LoVo (cell line): ENCODE data around the gene C19orf73.

ENCODE experiments used
- DNase-seq: peaks from one replicate; pipeline ENCODE4 v3.0.0-alpha.2; 2016; ENCODE audit warnings: low spot score

The C19orf73 gene, protein sequence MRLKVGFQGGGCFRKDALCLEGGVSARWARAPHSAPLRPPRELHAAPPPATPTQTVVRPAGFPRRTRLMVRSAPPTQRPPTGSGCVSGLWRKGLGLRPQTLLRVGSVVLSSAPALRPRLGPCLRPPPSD

DNA sequence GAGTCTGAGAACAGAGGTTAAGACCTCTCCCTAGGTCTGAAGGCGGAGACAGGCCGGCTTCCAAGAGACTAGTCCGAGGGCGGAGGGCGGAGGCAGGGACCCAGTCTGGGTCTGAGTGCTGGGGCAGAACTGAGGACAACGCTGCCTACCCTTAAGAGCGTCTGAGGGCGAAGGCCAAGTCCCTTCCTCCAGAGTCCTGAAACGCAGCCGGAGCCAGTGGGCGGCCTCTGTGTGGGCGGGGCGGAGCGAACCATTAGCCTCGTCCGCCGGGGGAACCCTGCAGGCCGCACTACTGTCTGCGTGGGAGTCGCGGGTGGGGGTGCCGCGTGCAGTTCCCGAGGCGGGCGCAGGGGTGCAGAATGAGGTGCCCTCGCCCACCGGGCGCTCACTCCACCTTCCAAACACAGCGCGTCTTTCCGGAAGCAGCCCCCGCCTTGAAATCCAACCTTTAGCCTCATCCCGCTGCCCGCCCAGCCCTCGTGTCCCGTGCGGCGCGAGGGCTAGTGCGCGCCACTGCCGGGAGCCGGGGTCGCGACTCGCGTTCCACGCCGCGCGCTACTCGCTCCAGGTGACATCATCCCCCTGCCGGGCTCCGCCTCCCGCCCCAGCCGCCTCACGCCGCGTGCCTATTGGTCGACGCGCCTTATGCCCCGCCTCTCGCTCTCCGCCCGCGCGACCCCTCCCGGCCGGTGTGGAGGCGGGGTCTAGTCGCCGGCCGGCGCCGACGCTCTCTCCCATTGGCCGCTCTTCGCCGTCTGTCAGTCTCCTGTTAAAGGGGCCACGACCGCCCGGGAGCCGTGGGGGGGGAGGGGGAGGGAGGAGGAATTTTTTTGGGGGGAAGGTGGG lies at the start of gene C19orf73:
Gene C19orf73, minus strand, starts transcription at position 579 of the 846 bp plus-strand sequence. Its CDS starts 121 bp downstream, at position 458.
- DNase-seq: peak; percentile 97

DNA sequence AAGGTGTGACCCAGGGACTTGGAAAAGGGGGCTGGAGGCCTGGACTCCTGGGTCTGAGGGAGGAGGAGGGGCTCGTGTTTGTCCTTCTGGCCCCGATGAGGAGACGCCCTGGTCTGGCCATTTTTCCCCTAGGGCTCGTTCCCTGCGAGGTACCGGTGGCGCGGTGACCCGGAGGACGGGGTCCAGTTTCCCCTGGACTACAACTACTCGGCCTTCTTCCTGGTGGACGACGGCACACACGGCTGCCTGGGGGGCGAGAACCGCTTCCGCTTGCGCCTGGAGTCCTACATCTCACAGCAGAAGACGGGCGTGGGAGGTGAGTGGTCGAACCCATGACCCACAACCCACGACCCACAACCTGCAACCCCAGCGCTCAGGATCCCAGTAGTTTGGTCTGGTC lies 49.5 kb upstream of the C19orf73 start:
- no peak for DNase-seq

DNA sequence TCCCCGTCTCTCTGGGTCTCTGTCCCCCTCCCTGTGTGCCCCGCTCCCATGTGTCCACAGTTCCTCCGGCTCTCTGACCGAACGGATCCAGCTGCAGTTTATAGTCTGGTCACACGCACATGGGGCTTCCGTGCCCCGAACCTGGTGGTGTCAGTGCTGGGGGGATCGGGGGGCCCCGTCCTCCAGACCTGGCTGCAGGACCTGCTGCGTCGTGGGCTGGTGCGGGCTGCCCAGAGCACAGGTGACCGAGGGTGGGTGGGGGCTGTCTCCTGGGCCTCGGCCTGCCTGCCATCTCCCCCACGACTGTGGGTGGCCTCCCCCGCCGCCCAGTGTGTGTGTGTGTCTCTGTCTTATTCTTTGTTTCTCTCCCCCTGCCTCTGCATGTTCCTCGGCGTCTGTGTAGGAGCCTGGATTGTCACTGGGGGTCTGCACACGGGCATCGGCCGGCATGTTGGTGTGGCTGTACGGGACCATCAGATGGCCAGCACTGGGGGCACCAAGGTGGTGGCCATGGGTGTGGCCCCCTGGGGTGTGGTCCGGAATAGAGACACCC lies 49.0 kb upstream of the C19orf73 start:
- DNase-seq: no peak

DNA sequence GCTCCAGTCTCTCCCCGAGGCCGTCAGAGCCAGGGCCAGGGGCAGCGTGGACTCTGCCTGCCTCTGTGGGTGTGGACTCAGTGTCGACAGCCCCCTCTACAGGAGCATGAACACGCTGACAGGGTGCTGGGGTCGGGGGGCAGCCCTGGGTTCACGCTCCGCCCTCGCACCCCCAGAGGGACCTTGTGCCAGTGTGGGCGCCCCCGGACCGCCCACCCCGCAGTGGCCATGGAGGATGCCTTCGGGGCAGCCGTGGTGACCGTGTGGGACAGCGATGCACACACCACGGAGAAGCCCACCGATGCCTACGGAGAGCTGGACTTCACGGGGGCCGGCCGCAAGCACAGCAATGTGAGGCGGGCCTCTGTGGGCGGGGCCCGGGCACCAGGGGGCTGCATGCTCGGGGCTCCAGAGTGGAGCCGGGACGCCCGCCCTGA lies 46.9 kb upstream of the C19orf73 start:
- DNase-seq: no peak

DNA sequence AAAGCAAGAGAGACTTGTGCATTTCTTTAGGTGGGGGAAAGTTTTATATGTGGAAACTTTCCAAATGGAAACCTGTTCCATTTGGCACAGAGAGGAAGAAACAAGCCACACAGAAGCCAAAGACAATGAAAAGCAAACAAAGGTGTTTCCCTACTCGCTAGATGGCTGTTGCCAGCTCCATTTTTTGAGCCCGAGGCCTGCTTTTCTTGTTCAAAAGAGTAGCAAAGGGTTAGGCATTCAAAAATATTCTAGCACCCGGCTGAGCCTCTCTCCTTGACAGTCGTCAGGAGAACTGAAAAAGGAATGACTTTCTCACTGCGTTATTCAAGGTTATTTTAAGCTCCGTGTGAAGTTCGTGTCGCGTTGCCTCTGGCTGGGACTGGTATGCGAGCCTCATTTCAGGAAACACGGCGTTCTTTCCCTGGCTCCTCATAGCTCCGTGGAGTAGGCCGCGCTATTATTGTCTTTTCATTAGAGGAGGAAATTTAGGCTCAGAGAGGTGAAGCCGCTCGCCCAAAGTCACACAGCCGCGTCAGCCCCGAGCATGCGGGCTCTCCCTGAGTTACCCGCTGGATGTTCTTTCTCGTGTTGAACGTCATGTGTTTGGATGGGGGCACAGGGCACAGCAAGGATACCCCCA lies 46.3 kb upstream of the C19orf73 start:
- no peak for DNase-seq

DNA sequence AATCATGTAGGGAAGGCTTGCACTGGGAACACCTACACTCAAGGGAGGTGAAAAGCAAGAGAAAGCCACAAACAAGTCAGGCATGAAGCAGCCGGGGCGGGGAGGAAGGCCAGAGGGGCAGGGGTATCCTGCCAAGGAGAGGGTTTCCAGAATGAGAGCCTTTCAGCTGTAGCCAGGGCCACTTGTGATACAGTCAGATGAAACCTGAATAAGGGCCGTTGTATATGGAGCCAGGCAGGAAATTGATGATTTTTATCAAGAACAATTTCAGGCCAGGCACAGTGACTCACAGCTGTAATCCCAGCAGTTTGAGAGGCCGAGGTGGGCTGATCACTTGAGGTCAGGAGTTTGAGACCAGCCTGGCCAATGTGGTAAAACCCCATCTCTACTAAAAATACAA lies 43.0 kb upstream of the C19orf73 start:
- DNase-seq: no peak

DNA sequence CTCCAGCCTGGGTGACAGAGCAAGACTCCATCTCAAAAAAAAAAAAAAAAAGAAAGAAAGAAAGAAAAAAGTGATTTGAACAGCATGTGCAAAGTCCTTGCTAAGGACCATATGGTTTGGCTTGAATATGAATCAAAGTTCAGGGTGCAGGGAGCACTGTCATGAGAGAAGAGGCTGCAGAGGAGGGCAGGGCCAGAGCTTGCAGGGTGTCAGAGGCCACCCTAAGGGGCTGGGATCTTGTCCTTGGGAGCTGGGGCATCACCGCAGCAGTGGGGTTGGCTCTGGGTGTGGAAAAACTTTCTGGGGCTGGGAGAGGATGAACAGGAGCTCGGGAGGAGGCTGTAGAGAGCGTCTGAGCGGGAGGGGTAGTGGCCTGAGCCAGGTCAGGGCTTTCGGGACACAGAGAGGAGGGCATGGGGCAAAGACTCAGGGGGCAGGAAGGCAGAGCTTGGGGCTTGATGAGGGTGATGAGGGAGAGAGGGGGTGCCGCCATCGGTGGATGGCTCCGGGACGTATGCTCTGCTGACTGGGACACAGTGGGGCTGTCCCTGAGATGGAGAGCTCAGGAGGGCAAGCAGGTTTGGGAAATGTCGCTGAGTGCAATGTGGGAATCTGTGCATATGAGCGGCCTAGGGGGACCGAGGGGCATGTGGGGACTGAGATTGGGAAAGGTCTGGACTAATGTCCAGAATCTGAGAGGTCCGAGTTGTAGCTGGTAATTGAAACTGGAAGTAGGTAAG lies 41.7 kb upstream of the C19orf73 start:
- no peak for DNase-seq

DNA sequence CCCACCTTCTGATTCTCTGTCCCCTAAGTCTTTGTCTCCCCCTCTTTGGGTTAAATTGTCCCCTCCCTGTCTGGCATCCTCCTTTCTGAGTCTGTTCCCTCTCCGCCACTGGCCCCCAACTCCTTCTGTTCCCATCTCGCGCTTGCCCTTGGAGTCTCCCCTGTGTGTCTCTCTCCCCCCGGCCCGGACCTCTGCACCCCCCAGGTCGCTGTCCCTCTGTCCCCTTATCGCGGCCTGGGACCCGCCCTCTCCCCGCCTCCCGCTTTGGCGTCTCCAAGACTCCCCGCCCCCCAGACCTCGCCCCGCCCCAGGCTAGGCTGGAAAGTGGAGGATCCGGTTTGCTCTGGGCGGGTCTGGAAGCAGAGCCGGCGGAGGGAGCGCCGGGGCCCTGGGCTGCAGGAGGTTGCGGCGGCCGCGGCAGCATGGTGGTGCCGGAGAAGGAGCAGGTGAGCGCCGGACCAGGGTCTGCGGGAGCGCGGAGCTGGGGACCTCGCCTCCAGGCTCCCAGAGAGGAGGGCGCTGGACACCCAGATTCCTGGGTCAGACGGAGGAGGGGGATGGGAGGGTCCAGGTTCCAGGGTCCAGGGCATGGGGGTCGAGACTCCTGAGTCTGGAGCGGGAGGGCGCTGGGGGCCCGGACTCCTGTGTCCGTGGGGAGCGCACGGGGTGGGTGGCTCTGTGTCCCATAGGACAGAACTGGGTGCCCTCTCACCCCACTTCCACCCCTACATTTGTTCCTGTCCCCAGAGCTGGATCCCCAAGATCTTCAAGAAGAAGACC lies 38.7 kb upstream of the C19orf73 start, which contains the start of gene TRPM4:
Gene TRPM4, plus strand, starts transcription at position 348 of the 780 bp plus-strand sequence. Its CDS starts 75 bp downstream, at position 423.
- DNase-seq: peak; percentile 87

DNA sequence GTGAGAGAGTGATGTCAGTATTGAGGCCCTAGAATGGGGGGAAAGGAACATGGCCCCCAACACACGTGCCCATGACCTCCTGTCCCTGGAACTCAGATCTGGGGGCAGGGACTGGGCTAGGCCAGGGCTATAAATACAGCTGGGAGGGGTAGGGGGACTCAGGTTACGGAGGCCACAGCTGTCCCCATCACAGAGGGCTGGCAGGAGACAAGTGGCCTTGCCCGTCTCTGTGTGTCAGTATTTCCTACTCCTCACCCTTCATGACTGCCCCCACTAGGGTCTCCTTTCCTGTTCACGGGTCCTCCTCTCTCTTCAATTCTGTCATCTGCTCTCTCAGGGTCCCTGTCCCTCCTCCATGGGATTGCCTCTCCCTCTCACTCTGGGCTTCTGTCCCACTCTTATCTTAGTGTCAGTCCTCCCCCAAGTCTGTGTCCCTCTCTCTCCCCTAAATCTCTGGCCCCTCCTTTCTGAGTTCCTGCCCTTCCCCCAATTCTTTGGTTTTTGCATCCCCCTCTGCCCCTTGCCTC lies 36.9 kb upstream of the C19orf73 start:
- DNase-seq: no peak

DNA sequence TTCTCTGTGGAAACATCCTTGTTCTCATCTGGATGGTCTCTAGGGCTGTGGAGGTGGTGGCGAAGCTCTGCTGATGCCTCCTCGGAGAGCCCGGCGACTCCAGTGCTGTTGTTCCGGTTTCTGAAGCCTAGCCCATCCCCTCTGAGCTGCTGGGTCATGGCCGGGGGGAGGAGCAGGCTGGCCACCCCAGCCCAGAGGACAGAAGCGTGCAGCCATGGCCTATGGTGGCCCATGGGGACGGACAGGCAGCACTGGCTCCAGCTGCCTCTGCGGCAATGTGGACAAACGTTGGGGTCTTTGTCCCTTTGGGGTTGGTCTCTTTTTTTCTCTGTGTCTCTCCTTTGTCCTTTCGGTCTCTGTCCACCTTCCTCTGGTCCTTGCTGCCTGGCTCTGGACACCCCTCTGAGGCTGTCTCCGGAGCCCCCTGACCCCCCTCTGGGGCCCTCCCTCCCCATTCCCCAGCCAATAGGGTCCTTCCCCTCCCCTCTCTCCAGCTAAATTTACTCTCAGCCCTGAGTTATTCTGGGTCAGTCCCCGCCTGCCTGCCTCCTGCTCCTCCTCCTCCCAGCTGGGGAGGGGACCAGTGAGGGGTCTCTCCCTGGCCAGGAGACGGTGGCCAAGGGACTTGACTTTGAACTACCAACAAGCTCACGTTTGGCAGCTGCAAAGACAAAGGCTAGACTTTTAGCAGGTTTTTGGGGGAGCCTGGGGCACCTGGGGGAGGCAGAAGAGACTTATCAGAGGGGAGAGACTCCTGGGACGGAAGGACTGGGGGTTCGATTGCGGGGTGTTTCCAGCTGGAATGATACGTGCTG lies 36.3 kb upstream of the C19orf73 start, which contains the start of gene HRC:
Gene HRC, minus strand, starts transcription at position 392 of the 815 bp plus-strand sequence. Its CDS starts 159 bp downstream, at position 233.
- DNase-seq: no peak

DNA sequence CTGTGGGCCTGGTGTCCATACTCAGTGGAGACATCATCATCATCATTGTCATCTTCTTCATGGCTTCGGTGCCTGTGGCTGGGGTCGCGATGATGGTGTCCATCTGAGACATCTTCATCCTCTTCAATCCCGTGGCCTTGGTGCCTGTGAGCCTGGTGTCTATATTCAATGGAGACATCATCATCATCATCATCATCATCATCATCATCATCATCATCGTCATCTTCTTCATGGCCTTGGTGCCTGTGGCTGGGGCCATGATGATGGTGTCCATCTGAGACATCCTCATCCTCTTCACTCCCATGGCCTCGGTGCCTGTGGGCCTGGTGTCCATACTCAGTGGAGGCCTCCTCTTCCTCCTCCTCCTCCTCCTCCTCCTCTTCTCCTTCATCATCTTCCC lies 35.3 kb upstream of the C19orf73 start:
- DNase-seq: no peak

DNA sequence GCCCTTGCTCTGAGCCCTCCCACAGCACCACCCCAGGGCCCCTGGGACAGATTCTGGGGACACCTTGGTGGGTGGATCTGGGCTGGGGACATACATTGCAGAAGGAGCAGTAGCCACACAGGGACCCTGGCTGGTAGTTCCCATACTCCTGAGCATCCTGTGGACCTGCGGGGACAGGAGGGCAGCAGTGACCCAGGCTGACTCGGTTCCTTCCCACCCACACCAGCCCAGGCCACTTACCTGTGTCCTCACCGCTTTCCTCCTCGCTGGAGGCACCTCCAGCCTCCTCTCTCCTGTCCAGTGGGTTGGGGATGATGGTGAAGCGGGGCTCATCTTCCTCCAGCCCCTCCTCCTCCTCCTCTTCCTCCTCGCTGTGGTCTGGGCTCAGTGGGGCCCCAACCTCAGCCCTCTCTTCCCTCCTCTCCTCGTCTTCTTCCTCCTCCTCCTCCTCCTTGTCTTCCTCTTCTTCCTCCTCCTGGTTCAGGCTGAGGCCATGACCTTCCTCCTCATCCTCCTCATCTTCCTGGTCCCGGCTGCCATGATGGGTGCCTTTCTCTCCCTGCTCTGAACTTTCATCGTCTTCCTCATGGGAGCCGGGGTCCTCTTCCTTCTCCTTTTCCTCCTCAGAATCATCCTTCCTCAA lies 34.3 kb upstream of the C19orf73 start:
- DNase-seq: no peak

DNA sequence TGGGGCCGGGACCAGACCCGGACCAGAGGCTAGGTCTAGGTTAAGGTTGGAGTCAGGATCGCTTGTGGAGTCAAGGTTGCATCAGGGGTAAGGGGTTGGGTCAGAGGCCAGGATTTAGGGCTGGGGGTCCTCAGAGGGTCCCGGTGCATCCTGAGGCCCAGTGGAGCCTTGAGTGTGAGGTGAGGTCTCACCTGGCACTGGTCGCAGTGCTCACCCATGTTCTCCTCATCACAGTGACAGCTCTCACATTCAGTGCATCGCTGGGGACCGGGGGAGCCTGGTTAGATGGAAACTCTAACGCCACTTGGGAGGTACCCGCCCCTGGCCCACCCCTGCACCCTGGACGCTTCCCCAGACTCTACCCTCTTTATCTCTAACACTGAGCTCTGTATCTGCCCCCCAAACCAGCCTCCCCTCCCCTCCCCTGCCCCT lies 33.2 kb upstream of the C19orf73 start:
- no peak for DNase-seq

DNA sequence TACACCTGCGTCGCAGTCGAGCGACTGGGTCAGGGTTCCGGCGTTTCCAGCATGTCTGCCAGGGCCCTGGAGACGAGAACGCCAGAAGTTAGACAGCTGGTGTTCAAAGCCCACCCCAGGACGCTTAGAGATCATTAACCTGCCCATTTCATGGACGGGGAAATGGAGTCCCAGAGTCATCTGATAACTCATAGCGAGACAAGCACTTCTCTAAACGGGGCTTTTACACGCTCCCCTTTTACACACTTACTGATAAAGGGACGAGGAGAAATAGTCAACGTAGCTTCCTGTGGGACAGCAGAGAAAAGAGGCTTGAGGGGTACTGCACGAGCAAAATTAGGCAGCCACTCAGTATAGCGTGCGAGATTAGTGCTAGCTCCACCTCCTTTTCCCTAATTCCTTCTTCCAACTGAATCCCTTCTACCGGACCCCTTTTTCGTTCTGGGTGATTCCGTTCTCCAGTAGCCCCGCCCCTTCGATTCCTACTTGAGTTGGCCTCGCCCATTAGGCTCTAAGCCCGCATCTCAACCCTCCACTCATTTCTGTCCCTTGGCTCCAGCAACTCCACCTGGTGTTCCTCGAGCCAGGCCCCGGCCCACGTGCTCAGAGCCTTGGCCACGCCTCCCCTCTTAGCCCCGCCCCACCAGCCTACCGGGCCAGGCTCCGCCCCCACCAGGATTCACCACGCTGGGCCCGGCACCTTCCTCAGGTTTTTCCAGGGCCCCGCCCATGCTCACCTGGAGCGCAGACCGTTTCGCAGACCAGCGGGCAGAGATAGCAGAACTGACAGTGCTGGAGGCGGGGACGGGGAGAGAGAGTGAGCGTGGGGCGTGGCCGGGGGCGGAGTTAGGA lies 32.5 kb upstream of the C19orf73 start:
- peak; percentile 82 for DNase-seq

DNA sequence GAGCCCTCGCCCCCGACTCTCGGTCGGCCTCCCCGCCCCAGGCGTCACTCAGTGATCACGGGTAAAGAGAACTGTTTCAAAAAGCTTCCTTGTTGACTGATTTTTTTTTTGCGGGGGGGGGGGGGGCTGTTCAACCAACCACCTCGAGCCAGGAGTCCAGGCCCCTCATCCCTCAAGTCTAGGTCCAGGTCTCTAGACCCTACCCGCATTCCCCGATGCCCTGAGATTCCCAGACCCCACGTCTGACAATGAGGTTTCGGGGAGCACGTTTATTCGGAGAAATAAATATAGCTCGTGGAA lies 32.0 kb upstream of the C19orf73 start:
- no peak for DNase-seq

DNA sequence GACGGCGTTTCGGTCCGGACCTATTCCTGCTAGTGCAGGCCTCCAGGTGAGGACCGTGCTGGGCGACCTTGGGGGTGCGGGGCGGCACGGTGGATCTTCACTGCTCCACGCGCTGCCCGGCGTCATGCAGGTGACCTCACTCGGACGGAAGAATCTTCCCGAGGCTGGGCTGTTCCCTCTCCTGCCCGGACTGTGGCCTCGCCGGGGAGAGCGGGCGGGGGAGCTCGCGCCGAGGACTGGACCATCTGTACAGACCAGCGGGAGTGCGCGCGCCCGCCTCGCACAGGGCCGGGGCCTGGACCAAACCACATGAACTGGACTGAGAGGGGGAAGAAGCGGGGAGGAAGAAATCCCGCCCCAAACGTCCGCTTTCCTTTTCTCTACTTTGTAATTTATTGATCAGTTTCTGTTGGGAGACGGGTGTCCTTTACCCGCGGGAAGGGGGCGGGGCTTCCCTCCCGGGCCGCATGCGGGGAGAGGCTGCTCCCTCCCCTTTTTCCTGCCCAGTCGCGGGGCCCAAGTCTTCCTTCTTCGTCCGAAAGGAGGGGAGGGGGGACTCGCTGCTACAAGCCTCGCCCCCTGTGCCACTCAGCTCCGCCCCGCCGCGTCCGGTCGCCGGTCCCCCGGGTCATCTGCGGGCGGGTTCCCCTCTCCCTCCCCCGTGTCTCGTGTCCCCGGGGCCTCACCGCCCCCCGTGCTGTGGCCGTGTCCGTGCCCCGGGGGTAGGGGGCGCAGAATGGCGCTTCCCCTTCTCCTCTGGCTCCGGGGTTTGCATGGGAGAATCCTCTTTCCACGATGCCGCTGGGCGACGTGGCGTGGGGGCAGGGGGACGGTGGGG lies 31.4 kb upstream of the C19orf73 start:
- peak; percentile 74 for DNase-seq

DNA sequence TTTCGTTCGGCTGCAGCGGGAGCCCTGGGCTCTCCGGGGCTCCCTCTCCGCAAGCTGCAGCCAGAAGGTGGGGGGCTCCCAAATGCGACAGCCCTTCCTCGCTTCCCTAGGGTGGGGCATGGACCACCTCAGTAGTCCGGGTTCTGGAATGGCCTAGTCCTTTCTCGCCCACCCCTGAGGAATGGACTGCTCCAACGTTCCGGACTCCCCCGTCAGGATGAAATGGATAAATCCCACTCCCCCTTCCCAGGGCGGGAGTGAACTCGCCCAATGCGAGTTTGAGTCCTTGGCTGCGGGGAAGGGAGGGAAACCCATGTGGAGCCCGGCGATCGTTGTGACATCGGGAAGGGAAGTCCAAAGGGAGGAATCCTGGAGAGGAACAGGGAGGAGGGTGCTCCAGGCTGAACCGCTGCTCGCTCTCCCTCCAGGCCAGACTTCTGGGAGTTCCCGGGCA lies 30.7 kb upstream of the C19orf73 start:
- peak; percentile 42 for DNase-seq
